ENCODE results near the gene STAT4.

The STAT4 gene

DNA sequence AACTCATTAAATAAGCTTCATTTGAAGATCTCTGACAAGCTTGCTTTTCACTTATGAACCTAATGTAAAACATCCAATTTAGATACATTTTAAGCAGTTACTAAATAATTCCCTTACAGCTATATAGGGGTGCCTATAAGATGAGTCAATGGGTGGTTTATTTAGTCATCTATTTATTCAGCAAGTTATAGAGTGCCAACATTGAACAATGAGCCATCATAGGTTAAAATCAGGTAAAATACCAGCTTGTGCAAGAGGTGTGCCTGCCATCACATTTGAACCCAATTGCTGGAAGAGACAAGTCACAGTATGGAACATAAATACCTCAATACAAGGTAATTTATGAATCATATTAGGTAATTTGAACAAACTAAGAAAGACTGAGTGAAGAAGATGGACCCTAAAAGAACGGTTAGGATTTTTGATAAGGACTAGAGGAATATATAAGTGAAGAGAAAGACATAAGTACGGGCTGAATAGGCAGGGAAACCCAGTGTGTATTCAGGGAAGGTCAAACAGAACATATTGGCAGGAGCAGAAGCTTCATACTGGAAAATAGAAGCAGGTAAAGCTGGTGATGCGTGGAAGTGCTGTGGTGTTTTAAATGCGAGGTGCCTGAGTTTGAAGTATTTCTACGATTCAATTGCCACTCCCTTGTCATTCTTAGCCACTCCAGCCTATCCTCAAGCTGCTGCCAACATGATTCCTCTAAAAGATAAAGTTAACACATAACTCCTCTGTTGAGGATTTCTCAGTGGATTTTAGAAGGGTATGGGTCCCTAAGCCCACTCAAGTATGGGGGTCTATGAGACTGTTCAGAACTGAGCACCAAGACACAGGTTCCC is 18.9 kb upstream of the STAT4 start:
- TF ChIP-seq, protein P1, sequence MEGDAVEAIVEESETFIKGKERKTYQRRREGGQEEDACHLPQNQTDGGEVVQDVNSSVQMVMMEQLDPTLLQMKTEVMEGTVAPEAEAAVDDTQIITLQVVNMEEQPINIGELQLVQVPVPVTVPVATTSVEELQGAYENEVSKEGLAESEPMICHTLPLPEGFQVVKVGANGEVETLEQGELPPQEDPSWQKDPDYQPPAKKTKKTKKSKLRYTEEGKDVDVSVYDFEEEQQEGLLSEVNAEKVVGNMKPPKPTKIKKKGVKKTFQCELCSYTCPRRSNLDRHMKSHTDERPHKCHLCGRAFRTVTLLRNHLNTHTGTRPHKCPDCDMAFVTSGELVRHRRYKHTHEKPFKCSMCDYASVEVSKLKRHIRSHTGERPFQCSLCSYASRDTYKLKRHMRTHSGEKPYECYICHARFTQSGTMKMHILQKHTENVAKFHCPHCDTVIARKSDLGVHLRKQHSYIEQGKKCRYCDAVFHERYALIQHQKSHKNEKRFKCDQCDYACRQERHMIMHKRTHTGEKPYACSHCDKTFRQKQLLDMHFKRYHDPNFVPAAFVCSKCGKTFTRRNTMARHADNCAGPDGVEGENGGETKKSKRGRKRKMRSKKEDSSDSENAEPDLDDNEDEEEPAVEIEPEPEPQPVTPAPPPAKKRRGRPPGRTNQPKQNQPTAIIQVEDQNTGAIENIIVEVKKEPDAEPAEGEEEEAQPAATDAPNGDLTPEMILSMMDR (IDR thresholded peaks at IDR 0.05; ENCODE audit: low read length, missing control alignments), result no peak
- DNase-seq (ENCODE audit: low read depth), result no peak
- no peak overlapping the region for H3K4me3 ChIP-seq (replicated peaks; ENCODE audit: low read depth, low read length)

DNA sequence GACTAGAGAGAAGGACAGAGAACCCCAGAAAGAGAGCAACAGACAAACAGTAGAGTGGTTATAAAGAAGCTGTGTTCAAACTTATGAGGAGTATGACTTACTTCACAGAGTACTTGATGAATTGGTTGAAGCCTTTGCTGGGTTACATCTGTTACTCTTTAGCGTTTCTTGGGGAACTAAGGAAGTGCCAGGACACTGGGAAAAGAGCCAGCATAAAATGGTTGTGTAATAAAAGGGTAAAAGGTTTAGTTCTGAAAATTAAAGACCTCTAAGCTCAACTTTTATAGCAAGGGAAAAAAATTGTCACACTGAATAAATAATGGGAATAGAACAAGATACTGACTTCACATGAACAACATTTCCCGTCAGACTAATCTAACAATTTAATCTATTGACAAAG is 17.0 kb upstream of the STAT4 start:
- H3K4me3 ChIP-seq (replicated peaks; ENCODE audit: low read depth, low read length), result no peak overlapping the region
- TF ChIP-seq, protein P1 (IDR thresholded peaks at IDR 0.05; ENCODE audit: low read length, missing control alignments), result no peak
- peak; percentile 92 for DNase-seq (ENCODE audit: low read depth)

DNA sequence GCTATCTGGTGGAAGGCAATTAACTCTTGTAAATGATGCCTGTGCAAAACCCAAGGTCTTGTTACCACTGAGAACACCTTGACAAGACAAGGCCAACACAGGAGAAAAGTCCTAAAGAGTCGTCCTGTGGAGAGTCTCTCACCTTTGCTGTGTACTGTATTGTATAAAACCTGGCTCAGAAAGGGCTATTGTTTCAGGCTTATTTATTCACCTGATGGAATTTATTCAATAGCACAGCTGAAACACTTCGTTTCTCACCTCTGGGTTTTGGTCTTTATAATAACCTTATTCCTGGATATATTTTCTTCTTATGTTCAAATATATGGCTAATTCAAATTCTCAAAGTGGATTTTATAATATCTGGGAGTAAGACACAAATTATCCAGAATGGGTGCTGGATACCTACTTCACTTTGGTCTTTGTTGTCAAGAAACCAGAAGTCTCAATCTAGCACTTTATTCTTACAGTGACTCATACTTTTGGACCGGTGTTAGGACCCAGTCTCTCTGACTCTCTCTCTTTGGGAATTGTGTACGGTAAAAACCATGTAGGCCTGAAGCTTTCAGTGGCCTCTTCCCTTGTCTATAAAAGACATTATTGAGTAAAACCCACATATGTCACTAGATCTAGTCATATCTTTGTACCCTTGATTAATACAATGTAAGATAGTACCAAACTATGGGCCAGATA is 16.1 kb upstream of the STAT4 start:
- H3K4me3 ChIP-seq (replicated peaks; ENCODE audit: low read depth, low read length), result no peak overlapping the region
- DNase-seq (ENCODE audit: low read depth), result no peak
- TF ChIP-seq, protein P1 (IDR thresholded peaks at IDR 0.05; ENCODE audit: low read length, missing control alignments), result no peak

DNA sequence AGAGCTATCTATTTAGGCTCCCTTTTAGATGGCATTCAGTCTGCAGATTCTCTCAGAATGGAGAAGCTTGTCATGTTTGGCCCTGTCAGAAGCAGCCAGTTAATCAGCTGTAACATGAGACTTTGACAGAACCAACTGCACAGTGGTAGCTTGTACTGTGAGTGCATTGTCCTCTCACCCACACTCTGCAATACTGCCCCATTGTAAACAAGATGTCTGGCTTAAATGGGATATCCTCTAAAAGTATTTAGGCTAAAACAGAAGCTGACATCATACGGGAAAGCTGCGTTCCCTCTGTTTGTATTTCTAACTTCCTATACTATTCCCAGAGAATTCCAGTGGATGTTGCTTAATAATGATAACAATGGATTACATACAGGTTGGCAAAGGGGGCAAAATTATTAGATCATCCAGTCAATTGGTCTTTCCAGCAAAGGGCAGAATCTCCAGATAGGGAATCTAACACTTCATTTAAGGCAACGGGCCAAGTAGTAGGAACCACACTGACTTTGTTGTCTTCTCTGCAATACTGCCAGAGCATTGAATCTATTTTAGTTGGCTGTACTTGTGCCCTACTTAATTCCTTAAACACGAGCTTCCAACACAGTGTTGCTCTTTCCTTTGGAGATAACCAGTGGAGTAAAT is 15.4 kb upstream of the STAT4 start:
- no peak overlapping the region for H3K4me3 ChIP-seq (replicated peaks; ENCODE audit: low read depth, low read length)
- peak; percentile 80 for DNase-seq (ENCODE audit: low read depth)
- TF ChIP-seq, protein P1 (IDR thresholded peaks at IDR 0.05; ENCODE audit: low read length, missing control alignments), result no peak

DNA sequence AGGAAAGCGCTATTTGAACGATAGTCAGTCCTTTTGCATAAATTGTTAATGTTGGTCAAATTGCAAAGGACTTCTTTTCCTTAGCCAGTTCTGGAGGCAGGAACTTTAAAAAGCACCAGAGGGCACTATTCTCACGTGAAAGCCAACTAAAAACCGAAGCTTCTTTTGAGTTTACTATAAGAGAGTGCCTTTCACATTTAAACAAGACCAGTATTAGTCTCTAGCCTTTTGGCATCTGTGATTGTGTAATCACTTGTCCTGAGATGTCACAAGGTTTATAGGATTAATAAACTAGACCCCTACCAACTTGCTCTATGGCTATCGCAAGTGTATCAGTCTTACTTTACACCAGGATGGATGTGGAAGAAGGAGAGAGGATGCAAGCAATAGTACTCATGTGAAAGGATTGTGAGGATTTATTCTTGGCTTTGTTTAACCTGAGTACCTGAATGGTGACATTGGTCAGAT is 14.4 kb upstream of the STAT4 start:
- TF ChIP-seq, protein P1 (IDR thresholded peaks at IDR 0.05; ENCODE audit: low read length, missing control alignments), result peak; percentile 70
- peak; percentile 81 for DNase-seq (ENCODE audit: low read depth)

DNA sequence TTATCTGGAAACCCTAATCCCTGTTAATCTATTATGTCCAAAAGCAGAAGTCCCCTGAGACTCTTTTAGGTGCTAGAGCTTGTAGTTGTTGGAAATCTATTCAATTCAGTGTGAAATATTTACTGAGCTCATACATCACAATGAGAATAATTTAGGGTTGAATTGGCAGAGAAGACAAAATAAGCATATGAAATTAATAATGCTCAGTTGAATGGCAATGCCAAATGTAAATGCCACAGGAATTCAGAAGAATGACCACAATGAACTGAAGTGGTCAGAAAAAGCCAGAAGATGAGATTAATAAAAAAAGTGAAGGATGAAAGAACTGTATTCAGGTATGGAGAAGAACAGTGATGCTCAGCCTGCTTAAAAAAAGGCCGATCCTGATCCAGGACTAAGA is 8.0 kb upstream of the STAT4 start:
- H3K4me3 ChIP-seq (replicated peaks; ENCODE audit: low read depth, low read length), result no peak overlapping the region
- TF ChIP-seq, protein P1 (IDR thresholded peaks at IDR 0.05; ENCODE audit: low read length, missing control alignments), result no peak
- no peak for DNase-seq (ENCODE audit: low read depth)

More for the DNA sequence above, 14.4 kb upstream of the STAT4 start:
- H3K4me3 ChIP-seq (replicated peaks; ENCODE audit: low read depth, low read length), result no peak overlapping the region

All from fibroblast of pulmonary artery (primary cell).